HepG2 (cell line): Measurements from ENCODE around the gene CKMT2. TPM values are rescaled to one million over a fixed set of nuclear protein-coding genes. Genes with fewer than 3 reads are reported as not detected.

ENCODE experiments used
- ATAC-seq: fragments of 200-7000 bp; cut with Tn5 transposase; 3 replicates; pipeline ENCODE4 v1.9.1; 2020; ENCODE audit warnings: mild to moderate bottlenecking, moderate library complexity
- BruUV-seq: library from RNA; stranded (reverse); fragments of 400-500 nt; replicated peaks from 2 replicates; lab custom pipeline; 2021; lab: Mats Ljungman, UMichigan
- CTCF ChIA-PET: fragments of 300-600 bp; formaldehyde crosslinking; extraction: SDS; loops from one replicate; lab custom pipeline; 2021; ENCODE audit warnings: low total read pairs, inconsistent platforms, low intra/inter-chr PET ratio; lab: Yijun Ruan, JAX
- POLR2A ChIA-PET: fragments of 350-600 bp; sonication (Branson Sonifier 250); formaldehyde crosslinking; loops from one replicate; lab custom pipeline; 2020; ENCODE audit warnings: antibody characterized with exemption, inconsistent platforms; lab: Yijun Ruan, JAX
- DNase-seq: peaks from one replicate; pipeline ENCODE4 v3.0.0-alpha.2; 2015; ENCODE audit warnings: low spot score
- FAIRE-seq: peaks from 3 replicates; lab custom pipeline; 2011; peaks lifted over from hg19 to GRCh38; lab: Jason Lieb, UNC
- H2AFZ ChIP-seq: one replicate; pipeline ENCODE4 v1.6.1; 2011; ENCODE audit warnings: low read length, inconsistent platforms
- H3K27ac ChIP-seq: fragments of 300-600 bp; 3 replicates; pipeline ENCODE4 v1.8.0; 2011; ENCODE audit warnings: mixed run types, mild to moderate bottlenecking, mixed read lengths, low read length, inconsistent platforms; ENCODE audit not compliant: insufficient read depth; ENCODE audit errors: extremely low read length
- H3K27me3 ChIP-seq, 2 experiments: fragments of 200-600 bp in 1 of 2; 2 replicates in 1 of 2; 3 replicates in 1 of 2; pipeline versions ENCODE4 v1.6.0 to v1.8.0; 2011; ENCODE audit warnings: low read length in 2 of 2, mild to moderate bottlenecking in 2 of 2, moderate library complexity in 2 of 2, inconsistent platforms in 1 of 2; ENCODE audit not compliant: insufficient read depth in 2 of 2, control insufficient read depth in 1 of 2
- H3K36me3 ChIP-seq, 2 experiments: fragments of 200-600 bp in 1 of 2; replicated peaks in 1 of 2; 2 replicates in 1 of 2; 3 replicates in 1 of 2; pipeline versions ENCODE4 v1.5.1 to v1.8.0; 2011; ENCODE audit warnings: low read length in 2 of 2, inconsistent platforms in 1 of 2; ENCODE audit not compliant: insufficient read depth in 2 of 2, control insufficient read depth in 1 of 2
- H3K4me1 ChIP-seq: 2 replicates; pipeline ENCODE4 v1.5.1; 2012; ENCODE audit warnings: low read length, inconsistent platforms; ENCODE audit not compliant: insufficient read depth
- H3K4me2 ChIP-seq: 2 replicates; pipeline ENCODE4 v1.6.0; 2011; ENCODE audit warnings: low read depth, low read length, inconsistent platforms
- H3K4me3 ChIP-seq, 3 experiments: fragments of 200-600 bp in 1 of 3; sonication (generic), shearing (Covaris generic) in 1 of 3; replicated peaks in 1 of 3; 2 replicates each; pipeline ENCODE4 v1.5.1; 2011 to 2016; ENCODE audit warnings: low read length in 3 of 3, inconsistent platforms in 2 of 3, low read depth in 2 of 3, mild to moderate bottlenecking in 2 of 3, control low read depth in 1 of 3, mixed read lengths in 1 of 3; ENCODE audit not compliant: insufficient read depth in 1 of 3
- H3K79me2 ChIP-seq: one replicate; pipeline ENCODE4 v1.6.1; 2011; ENCODE audit warnings: low read length, inconsistent platforms; ENCODE audit not compliant: insufficient read depth
- H3K9ac ChIP-seq: 2 replicates; pipeline ENCODE4 v1.6.0; 2011; ENCODE audit warnings: mild to moderate bottlenecking, low read depth, low read length, inconsistent platforms; ENCODE audit not compliant: insufficient read depth
- H3K9me3 ChIP-seq: 2 replicates; pipeline ENCODE4 v1.5.1; 2012; ENCODE audit warnings: mild to moderate bottlenecking, low read length
- H4K20me1 ChIP-seq: 2 replicates; pipeline ENCODE4 v1.6.0; 2011; ENCODE audit warnings: inconsistent platforms, mild to moderate bottlenecking, low read length, moderate library complexity; ENCODE audit not compliant: insufficient read depth
- ARID2 ChIP-seq: sonication (generic); formaldehyde crosslinking; IDR thresholded peaks from 2 replicates; pipeline ENCODE4 v1.8.1; 2022; ENCODE audit warnings: mild to moderate bottlenecking, missing genetic modification reagents, borderline replicate concordance
- BHLHE40 ChIP-seq: IDR thresholded peaks from 2 replicates; pipeline ENCODE4 v1.6.1; 2011; ENCODE audit warnings: low read length, improper control_type of control experiment
- CHD4 ChIP-seq: fragments of 200-600 bp; sonication (generic); IDR thresholded peaks from 2 replicates; pipeline ENCODE4 v1.7.0; 2017; ENCODE audit warnings: mild to moderate bottlenecking, low read length, borderline replicate concordance
- HOXA7 ChIP-seq: sonication (generic); formaldehyde crosslinking; IDR thresholded peaks from 2 replicates; pipeline ENCODE4 v1.8.1; 2022; ENCODE audit warnings: mild to moderate bottlenecking, missing genetic modification reagents, moderate library complexity
- IKZF5 ChIP-seq: IDR thresholded peaks from 2 replicates; pipeline ENCODE4 v1.6.1; 2018; ENCODE audit warnings: missing genetic modification reagents, mild to moderate bottlenecking, missing compliant biosample characterization
- NR0B2 ChIP-seq: sonication (generic); formaldehyde crosslinking; IDR thresholded peaks from 2 replicates; pipeline ENCODE4 v1.4.0; 2020; ENCODE audit warnings: mild to moderate bottlenecking, missing genetic modification reagents
- NR2C2 ChIP-seq: sonication (generic); formaldehyde crosslinking; IDR thresholded peaks from 2 replicates; pipeline ENCODE4 v1.4.0; 2020; ENCODE audit warnings: missing genetic modification reagents, mild to moderate bottlenecking, moderate library complexity, borderline replicate concordance
- PAX8 ChIP-seq: sonication (generic); formaldehyde crosslinking; IDR thresholded peaks from 2 replicates; pipeline ENCODE4 v1.8.0; 2022; ENCODE audit warnings: mild to moderate bottlenecking, missing genetic modification reagents, borderline replicate concordance
- SETDB1 ChIP-seq: sonication (generic); formaldehyde crosslinking; IDR thresholded peaks from 2 replicates; pipeline ENCODE4 v1.5.1; 2020; ENCODE audit warnings: missing genetic modification reagents, mild to moderate bottlenecking, borderline replicate concordance
- TCF7L2 ChIP-seq: IDR thresholded peaks from 2 replicates; pipeline ENCODE4 v1.6.1; 2011; ENCODE audit warnings: mild to moderate bottlenecking, low read depth, low read length, moderate library complexity
- UBTF ChIP-seq: sonication (generic); formaldehyde crosslinking; IDR thresholded peaks from 2 replicates; pipeline ENCODE4 v1.4.0; 2020; ENCODE audit warnings: mild to moderate bottlenecking, missing genetic modification reagents
- ZFP36L1 ChIP-seq: sonication (generic); formaldehyde crosslinking; IDR thresholded peaks from 2 replicates; pipeline ENCODE4 v1.8.0; 2022; ENCODE audit warnings: mild to moderate bottlenecking, missing genetic modification reagents, moderate library complexity
- ZFYVE20 ChIP-seq: sonication (generic); formaldehyde crosslinking; IDR thresholded peaks from 2 replicates; pipeline ENCODE4 v1.8.0; 2023; ENCODE audit warnings: low read depth, mild to moderate bottlenecking, moderate library complexity, missing genetic modification reagents, borderline replicate concordance
- ZNF275 ChIP-seq: sonication (generic); formaldehyde crosslinking; IDR thresholded peaks from 2 replicates; pipeline ENCODE4 v1.8.0; 2022; ENCODE audit warnings: missing genetic modification reagents, mild to moderate bottlenecking, inconsistent platforms, borderline replicate concordance
- ZNF280D ChIP-seq: sonication (generic); formaldehyde crosslinking; IDR thresholded peaks from 2 replicates; pipeline ENCODE4 v1.5.1; 2020; ENCODE audit warnings: mild to moderate bottlenecking, missing genetic modification reagents
- WGBS: methylation state at CpG from one replicate; pipeline ENCODE4 v1.1.6; 2017; ENCODE audit warnings: low lambda C conversion rate; 5-methylcytosine and 5-hydroxymethylcytosine counted together
- in situ Hi-C: cut with HindIII; loops from 2 replicates; pipeline ENCODE4 v1.10.0; 2017; ENCODE audit warnings: low pct_unique_long_range_greater_than_20kb; ENCODE audit not compliant: extremely low pct_ligation_motif_present
- intact Hi-C: fragments of 100-400 bp; cut with micrococcal nuclease; formaldehyde crosslinking; loops from one replicate; pipeline ENCODE4 v1.10.0; 2022; ENCODE audit not compliant: unreplicated experiment
- polyA plus RNA-seq, 8 experiments: library from polyadenylated mRNA; depleted of rRNA in 3 of 8; stranded (reverse) in 7 of 8; unstranded in 1 of 8; fragments of >200 nt; fragmentation: Illumina TruSeq in 4 of 8; extraction: Trizol in 4 of 8; gene quantifications; 2 replicates each; pipeline versions ENCODE4 v1.2.1 to v1.2.3, GENCODE V29; 2011 to 2016; ENCODE audit warnings: low read depth in 4 of 8, missing spikeins in 1 of 8, mixed read lengths in 1 of 8; ENCODE audit not compliant: insufficient read depth in 1 of 8
- total RNA-seq, 5 experiments: library from RNA; depleted of rRNA; stranded (reverse); fragments of >200 nt; fragmentation: Illumina TruSeq; extraction: Trizol; gene quantifications; 2 replicates each; pipeline ENCODE4 v1.2.3, GENCODE V29; 2016; ENCODE audit warnings: low read depth in 1 of 5

Gene CKMT2
- total and polyA plus RNA-seq, 2 of the 13 experiments (the other 11 are each of a cell fraction or from before 2014, with no cell fraction given), result 1.2 to 8.8 TPM

GRCh38 chr5:81195335-81195929, 37.7 kb upstream of the CKMT2 start:
- ChIA-PET POLR2A (no interaction called here), CTCF (interaction anchor here (0.7 kb wide), 1 partner anchor 14 kb away, joined by 4 read pairs; no protein-coding TSS in a partner anchor)
- Histone ChIP-seq H2AFZ (no peak overlapping the region), H3K9ac (no peak overlapping the region), H3K27ac (no peak overlapping the region), H3K4me2 (no peak overlapping the region), H3K9me3 (no peaks in the 10 kb centered on the region), H3K4me1 (no peaks in the 10 kb centered on the region), H3K4me3 (no peak overlapping the region), H3K27me3 (no peaks in the 10 kb centered on the region), H4K20me1 (no peaks in the 10 kb centered on the region), H3K36me3 (peaks cover 5 to 7% of the 10 kb centered on the region in 2 experiments; a peak in 4 of 5 replicates), H3K79me2 (no peaks in the 10 kb centered on the region)
- WGBS, result 97% methylated on average over 5 of the region's 5 CpGs
- intact Hi-C loops, result loop anchor here (10.0 kb wide), 1 partner anchor 481 kb away; no protein-coding TSS in a partner anchor
- no peak for FAIRE-seq
- no TSS peak for BruUV-seq
- DNase-seq, result no peak
- in situ Hi-C loops, result loop anchor here (25.0 kb wide), 1 partner anchor 483 kb away; no protein-coding TSS in a partner anchor
- no peak for ATAC-seq
- TF ChIP-seq UBTF, result no peak
- TF ChIP-seq TCF7L2, result no peak
- no peak for TF ChIP-seq BHLHE40
- TF ChIP-seq PAX8 (CRISPR knock-in tag), result no peak
- no peak for TF ChIP-seq ZNF275
- no peak for TF ChIP-seq SETDB1 (CRISPR knock-in tag)
- TF ChIP-seq IKZF5, result no peak
- TF ChIP-seq ZFYVE20 (CRISPR knock-in tag), result no peak
- no peak for TF ChIP-seq ZFP36L1
- no peak for TF ChIP-seq ARID2
- no peak for TF ChIP-seq NR0B2 (CRISPR knock-in tag)
- no peak for TF ChIP-seq HOXA7
- TF ChIP-seq ZNF280D (CRISPR knock-in tag), result no peak
- TF ChIP-seq NR2C2, result no peak
- no peak for TF ChIP-seq CHD4
